ENCODE results near the gene LRRC27. TPM values are rescaled to one million over a fixed set of nuclear protein-coding genes. Genes with fewer than 3 reads are reported as not detected.

The LRRC27 gene
- total RNA-seq, 2 donors from 2014 or later = 4.7 to 6.5 TPM

GRCh38 chr10:132350946-132351345, 19.0 kb downstream of the LRRC27 start:
- intact Hi-C loops (cut with DNase I) = loop anchor here in 1 of 2 donors (5.0 kb wide), 1 partner anchor 129 kb away; no protein-coding TSS in a partner anchor
- peak; percentile 58 for DNase-seq (ENCODE audit: low spot score)

- intact Hi-C loops (cut with DNase I) = loop anchor here in 1 of 2 donors (5.0 kb wide), 1 partner anchor 129 kb away; no protein-coding TSS in a partner anchor
- peak; percentile 56 for DNase-seq (ENCODE audit: low spot score)
Measured at GRCh38 chr10:132351611-132352010, 19.6 kb downstream of the LRRC27 start.

- intact Hi-C loops (cut with DNase I) = loop anchor here in 1 of 2 donors (5.0 kb wide), 1 partner anchor 130 kb away; no protein-coding TSS in a partner anchor
- DNase-seq (ENCODE audit: low spot score) = peak; percentile 93
Measured at GRCh38 chr10:132352462-132353308, 20.7 kb downstream of the LRRC27 start.

GRCh38 chr10:132353456-132354355, 21.7 kb downstream of the LRRC27 start:
- peak; percentile 40 for DNase-seq (ENCODE audit: low spot score)

GRCh38 chr10:132354356-132355094, 22.5 kb downstream of the LRRC27 start:
- peak; percentile 74 for DNase-seq (ENCODE audit: low spot score)
- intact Hi-C loops (cut with DNase I) = loop anchor here (2.0 to 5.0 kb wide), 2 partner anchors 132 kb away; no protein-coding TSS in a partner anchor

More at GRCh38 chr10:132353456-132354355, 21.7 kb downstream of the LRRC27 start:
- intact Hi-C loops (cut with DNase I) = loop anchor here (2.0 to 5.0 kb wide), 2 partner anchors 131 kb away; no protein-coding TSS in a partner anchor

GRCh38 chr10:132355297-132355696, 23.3 kb downstream of the LRRC27 start:
- intact Hi-C loops (cut with DNase I) = loop anchor here in 1 of 2 donors (2.0 kb wide), 1 partner anchor 132 kb away; no protein-coding TSS in a partner anchor
- peak; percentile 60 for DNase-seq (ENCODE audit: low spot score)

- intact Hi-C loops (cut with DNase I) = loop anchor here in 1 of 2 donors (2.0 kb wide), 1 partner anchor 133 kb away; no protein-coding TSS in a partner anchor
- peak; percentile 63 for DNase-seq (ENCODE audit: low spot score)
Measured at GRCh38 chr10:132355754-132356153, 23.8 kb downstream of the LRRC27 start.

GRCh38 chr10:132356621-132357195, 24.7 kb downstream of the LRRC27 start:
- no peak for DNase-seq (ENCODE audit: low spot score)
- intact Hi-C loops (cut with DNase I) = no loop called here

GRCh38 chr10:132357286-132358058, 25.5 kb downstream of the LRRC27 start:
- intact Hi-C loops (cut with DNase I) = no loop called here
- no peak for DNase-seq (ENCODE audit: low spot score)

- peak; percentile 63 for DNase-seq (ENCODE audit: low spot score)
- intact Hi-C loops (cut with DNase I) = no loop called here
Measured at GRCh38 chr10:132359305-132360040, 27.5 kb downstream of the LRRC27 start.

- DNase-seq (ENCODE audit: low spot score) = peak; percentile 85
Measured at GRCh38 chr10:132360766-132361447, 28.9 kb downstream of the LRRC27 start.

GRCh38 chr10:132361581-132362101, 29.6 kb downstream of the LRRC27 start:
- intact Hi-C loops (cut with DNase I) = no loop called here
- peak; percentile 42 for DNase-seq (ENCODE audit: low spot score)

More at GRCh38 chr10:132360766-132361447, 28.9 kb downstream of the LRRC27 start:
- intact Hi-C loops (cut with DNase I) = no loop called here

- DNase-seq (ENCODE audit: low spot score) = peak; percentile 44
- intact Hi-C loops (cut with DNase I) = no loop called here
Measured at GRCh38 chr10:132362151-132362611, 30.2 kb downstream of the LRRC27 start.

GRCh38 chr10:132363376-132363775, 31.4 kb downstream of the LRRC27 start:
- peak; percentile 57 for DNase-seq (ENCODE audit: low spot score)
- intact Hi-C loops (cut with DNase I) = no loop called here

- intact Hi-C loops (cut with DNase I) = no loop called here
- no peak for DNase-seq (ENCODE audit: low spot score)
Measured at GRCh38 chr10:132363921-132364593, 32.1 kb downstream of the LRRC27 start.

- no peak for DNase-seq (ENCODE audit: low spot score)
- intact Hi-C loops (cut with DNase I) = no loop called here
Measured at GRCh38 chr10:132364594-132364970, 32.6 kb downstream of the LRRC27 start.

All from posterior vena cava (tissue), 2 donors.